HG02610 (cell line): ENCODE data around the gene CPLANE1.
A peak's percentile ranks its signal among the peaks of the same experiment; 100 is the strongest.
"Not testable (repeated sequence)": the region's sequence is repeated elsewhere in the genome, so short reads cannot be mapped to it uniquely, and the experiment has no call there.

Source experiments
- ATAC-seq: cut with Tn5 transposase; IDR thresholded peaks from one replicate; pipeline ENCODE4 v1.9.1; 2021; ENCODE audit warnings: mild to moderate bottlenecking, moderate library complexity; ENCODE audit not compliant: unreplicated experiment

CPLANE1 gene

GRCh38 chr5:37132646-37133045, 116.5 kb downstream of the CPLANE1 start:
- no peak for ATAC-seq

DNA sequence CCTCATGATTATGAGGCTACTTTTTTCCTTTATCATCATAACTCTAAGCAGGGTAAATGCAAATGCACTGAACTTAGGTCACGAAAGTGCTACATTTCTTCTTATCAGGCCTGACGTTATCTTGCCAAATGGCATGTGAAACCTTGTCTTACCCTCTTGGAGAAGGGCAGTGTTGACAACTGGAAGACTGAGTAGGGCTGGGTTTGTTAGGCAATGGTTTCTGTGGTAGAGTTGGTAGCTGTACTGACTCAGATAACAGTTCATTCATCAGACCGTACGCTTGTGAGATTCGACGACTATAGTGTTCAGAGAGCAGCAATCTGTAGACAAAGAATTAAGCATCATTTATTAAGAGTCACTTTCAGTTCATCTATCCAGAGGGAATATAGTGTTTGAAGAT, 127.7 kb downstream of the CPLANE1 start:
- ATAC-seq = no peak

DNA sequence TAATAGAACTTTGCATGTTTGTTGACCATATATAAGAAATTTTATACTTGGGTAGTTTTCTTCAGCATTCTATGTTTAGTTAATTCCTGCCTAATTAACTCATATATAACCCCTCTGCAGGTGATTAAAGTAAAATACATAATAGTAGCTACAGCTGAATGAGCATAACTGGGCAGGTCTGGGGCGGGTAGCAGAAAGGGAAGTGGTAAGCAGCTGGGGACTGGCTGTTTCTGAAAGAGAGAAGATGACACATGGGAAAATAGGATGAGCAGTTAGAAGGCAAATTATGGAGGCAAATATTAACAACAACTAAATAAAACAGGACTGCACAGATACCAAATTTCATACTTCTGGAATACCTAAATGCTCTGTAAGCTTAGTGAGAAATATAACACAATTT, 128.1 kb downstream of the CPLANE1 start:
- no peak for ATAC-seq

- ATAC-seq = no peak
These were observed 128.9 kb downstream of the CPLANE1 start for GRCh38 chr5:37120270-37120669.

DNA sequence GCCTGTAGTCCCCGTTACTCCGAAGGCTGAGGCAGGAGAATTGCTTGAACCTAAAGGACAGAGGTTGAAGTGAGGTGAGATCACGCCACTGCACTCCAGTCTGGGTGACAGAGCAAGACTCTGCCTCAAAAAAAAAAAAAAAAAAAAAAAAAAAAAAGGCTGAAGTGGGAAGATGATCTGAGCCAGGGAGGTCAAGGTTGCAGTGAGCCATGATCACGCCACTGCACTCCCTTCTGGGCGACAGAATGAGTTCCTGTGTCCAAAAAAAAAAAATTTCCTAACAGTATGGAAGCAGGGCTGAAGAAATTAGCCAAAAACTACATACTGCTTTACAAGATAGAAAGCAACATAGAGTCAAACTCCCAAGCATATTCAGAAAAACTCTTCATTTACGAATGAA, 132.8 kb downstream of the CPLANE1 start:
- no peak for ATAC-seq

DNA sequence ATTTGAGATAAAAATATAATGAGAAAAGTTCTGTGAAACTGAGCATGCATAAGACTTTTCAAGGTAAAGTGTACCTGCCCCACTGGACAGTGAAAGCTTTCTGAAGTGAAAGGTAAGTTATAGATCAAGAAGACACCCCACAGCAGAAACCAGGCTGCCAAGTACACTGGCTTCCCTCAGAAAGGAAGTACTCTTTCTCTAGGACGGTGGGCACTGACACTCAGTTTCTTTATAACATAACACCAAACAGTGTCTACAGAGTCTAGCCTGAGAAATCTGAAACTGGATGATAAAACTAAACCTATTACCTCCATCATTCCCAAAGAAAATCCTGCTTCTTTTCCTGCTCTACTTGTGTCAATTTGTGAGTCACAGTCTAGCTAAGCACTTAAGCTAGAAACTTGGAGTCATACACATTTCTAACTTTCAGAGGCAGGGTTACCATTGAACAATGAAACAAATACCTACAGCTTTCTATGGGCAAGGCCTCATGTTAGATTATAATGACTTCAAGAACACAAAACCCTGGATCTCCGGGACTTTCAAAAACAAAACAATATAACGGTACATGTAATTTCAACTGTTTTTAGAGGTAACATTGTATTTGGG, 136.7 kb downstream of the CPLANE1 start:
- no peak for ATAC-seq

- peak; percentile 97 for ATAC-seq
These were observed 137.5 kb downstream of the CPLANE1 start for GRCh38 chr5:37111426-37112382.

DNA sequence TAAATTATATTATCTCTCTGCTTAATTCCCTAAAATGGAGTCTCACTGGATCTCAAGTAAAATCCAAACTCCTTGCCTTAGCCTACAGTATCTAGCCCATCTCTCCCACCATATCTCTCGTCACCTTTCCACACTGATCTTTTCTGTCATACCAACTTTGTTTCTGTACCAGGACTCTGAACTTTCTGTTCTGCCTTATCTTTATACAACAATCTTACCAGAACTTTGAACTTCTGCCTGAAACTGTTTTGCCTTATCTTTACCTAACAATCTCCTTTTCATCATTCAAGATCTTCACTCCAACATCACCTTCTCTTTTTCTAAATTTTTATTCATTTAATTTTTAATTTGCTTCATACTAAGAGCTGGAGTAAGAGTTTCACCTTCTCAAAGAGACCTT, 139.0 kb downstream of the CPLANE1 start:
- no peak for ATAC-seq

- ATAC-seq = no peak
These were observed 139.8 kb downstream of the CPLANE1 start for GRCh38 chr5:37109338-37109737.

DNA sequence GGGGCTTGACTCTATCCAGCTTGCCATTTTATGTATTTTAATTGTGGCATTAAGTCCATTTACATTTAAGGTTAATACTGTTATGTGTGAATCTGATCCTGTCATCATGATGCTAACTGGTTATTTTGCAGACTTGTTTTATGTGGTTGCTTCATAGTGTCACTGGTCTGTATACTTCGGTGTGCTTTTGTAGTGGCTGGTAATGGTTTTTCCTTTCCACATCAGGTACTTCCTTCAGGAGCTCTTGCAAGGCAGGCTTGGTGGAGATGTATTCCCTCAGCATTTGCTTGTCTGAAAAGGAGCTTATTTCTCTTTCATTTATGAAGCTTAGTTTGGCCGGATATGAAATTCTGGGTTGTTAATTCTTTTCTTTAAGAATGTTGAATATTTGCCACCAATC, 145.9 kb downstream of the CPLANE1 start:
- no peak for ATAC-seq

DNA sequence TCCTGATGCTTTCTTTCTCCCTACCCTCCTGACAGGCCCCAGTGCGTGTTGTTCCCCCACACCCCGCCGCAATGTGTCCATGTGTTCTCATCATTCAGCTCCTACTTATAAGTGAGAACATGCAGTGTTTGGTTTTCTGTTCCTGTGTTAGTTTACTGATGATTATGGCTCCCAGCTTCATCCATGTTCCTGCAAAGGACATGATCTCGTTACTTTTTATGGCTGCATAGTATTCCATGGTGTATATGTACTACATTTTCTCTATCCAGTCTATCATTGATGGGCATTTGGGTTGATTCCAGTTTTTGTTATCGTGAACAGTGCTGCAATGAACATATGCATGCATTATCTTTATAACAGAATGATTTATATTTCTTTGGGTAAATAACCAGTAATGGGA, 149.9 kb downstream of the CPLANE1 start:
- ATAC-seq = not testable (repeated sequence)

GRCh38 chr5:37093795-37094194, 155.4 kb downstream of the CPLANE1 start:
- ATAC-seq = not testable (repeated sequence)

- ATAC-seq = no peak
These were observed 158.4 kb downstream of the CPLANE1 start for GRCh38 chr5:37090781-37091180.

DNA sequence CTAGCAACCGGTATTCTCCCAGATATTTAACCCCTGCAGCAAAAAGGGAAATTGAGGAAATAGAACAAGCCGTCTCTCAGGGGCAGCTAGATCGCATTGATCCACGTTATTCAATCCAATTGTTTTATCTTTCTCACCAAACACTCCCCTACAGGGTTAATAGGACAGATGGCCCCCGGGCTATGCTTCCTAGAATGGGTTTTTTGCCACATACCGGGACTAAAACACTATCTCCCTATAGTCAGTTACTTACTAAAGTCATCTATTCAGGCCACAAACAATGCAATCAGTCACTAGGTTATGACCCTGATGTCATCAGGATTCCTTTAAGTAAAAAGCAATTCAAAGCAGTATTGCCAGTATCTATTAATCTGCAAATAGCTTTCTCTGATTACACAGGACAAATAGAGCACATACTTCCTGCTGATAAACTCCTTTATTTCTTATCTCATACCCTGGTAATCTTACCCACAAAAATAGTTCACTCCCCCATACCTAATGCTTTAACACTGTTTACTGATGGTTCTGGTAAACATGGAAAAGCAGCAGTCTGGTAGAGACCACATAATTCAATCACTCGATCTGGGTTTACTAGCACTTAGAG, 159.0 kb downstream of the CPLANE1 start:
- no peak for ATAC-seq

GRCh38 chr5:37088009-37088408, 161.2 kb downstream of the CPLANE1 start:
- ATAC-seq = no peak

GRCh38 chr5:37086466-37087173, 162.6 kb downstream of the CPLANE1 start:
- no peak for ATAC-seq

DNA sequence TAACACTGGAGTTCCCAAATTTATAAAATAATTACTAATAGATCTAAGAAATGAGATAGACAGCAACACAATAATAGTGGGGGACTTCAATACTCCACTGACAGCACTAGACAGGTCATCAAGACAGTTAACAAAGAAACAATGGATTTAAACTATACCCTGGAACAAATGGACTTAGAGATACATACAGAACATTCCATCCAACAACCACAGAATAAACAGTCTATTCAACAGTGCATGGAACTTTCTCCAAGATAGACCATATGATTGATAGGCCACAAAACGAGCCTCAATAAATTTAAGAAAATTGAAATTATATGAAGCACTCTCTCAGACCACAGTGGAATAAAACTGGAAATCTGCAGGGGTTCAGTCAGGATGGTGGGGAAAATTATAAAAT, 163.2 kb downstream of the CPLANE1 start:
- not testable (repeated sequence) for ATAC-seq

GRCh38 chr5:37082977-37083376, 166.2 kb downstream of the CPLANE1 start:
- not testable (repeated sequence) for ATAC-seq

DNA sequence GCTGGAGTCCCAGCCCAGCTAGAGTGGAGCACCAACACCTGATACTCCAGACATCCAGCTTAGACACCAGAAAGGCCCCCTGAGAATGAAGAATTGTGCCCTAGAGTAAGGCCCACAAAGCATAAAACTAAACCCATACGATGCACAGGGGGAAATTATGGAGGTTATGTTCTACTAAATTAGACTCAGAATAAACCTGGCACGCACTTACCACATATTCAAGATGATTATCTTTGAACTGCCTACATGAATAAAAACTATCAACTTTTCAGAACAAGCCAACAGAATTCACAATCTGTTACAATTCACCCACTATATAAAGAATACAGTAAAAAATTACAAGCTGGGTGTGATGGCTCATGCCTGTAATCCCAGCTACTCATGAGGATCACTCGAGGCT, 168.5 kb downstream of the CPLANE1 start:
- ATAC-seq = no peak

GRCh38 chr5:37077146-37077545, 172.0 kb downstream of the CPLANE1 start:
- ATAC-seq = no peak

DNA sequence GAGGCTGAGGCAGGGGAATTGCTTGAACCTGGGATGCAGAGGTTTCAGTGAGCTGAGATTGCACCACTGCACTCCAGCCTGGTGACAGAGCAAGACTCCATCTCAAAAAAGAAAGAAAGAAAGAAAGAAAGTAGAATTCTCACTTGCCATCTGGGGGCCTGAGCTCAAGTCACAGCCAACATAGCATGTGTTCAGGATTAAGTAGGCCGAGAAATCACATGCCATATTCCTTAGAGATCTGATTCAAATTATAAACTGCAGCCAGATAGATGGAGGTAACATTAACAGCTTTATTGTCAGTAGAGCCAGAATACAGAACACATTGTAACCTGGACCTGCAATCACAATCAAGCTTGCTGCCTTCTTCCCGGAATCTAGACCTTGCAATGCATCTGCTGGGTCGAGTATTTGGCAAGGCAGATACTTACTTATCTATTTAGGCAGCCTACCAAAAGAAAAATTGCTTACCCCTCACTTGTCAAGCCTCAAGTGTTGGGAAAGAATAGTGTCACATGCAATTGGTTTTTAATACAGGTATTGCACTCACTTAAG, 173.7 kb downstream of the CPLANE1 start:
- no peak for ATAC-seq
